GM12891 (cell line): ENCODE measurements around the gene KIF18B.
"Not testable (repeated sequence)": the region's sequence is repeated elsewhere in the genome, so short reads cannot be mapped to it uniquely, and the experiment has no call there.

ENCODE experiments used
- DNase-seq: peaks from one replicate; pipeline ENCODE4 v3.0.0; 2011; ENCODE audit warnings: low spot score; ENCODE audit not compliant: insufficient read length
- FAIRE-seq: peaks from 2 replicates; lab custom pipeline; 2011; peaks lifted over from hg19 to GRCh38; lab: Jason Lieb, UNC
- PAX5 ChIP-seq: IDR thresholded peaks from 2 replicates; pipeline ENCODE4 v1.6.1; 2011; ENCODE audit warnings: low read length, moderate library complexity, mild to moderate bottlenecking; ENCODE audit not compliant: insufficient read depth, severe bottlenecking
- POLR2A ChIP-seq: IDR thresholded peaks from 2 replicates; pipeline ENCODE4 v1.6.1; 2011; ENCODE audit warnings: low read depth, low read length, control low read depth
- POLR2AphosphoS5 ChIP-seq: IDR thresholded peaks from 2 replicates; pipeline ENCODE4 v1.6.1; 2011; ENCODE audit warnings: low read depth, low read length, control low read depth
- POU2F2 ChIP-seq: IDR thresholded peaks from 2 replicates; pipeline ENCODE4 v1.6.1; 2011; ENCODE audit warnings: low read depth, mild to moderate bottlenecking, control low read depth, low read length, moderate library complexity
- SPI1 ChIP-seq: IDR thresholded peaks from 2 replicates; pipeline ENCODE4 v1.6.1; 2011; ENCODE audit warnings: low read depth, low read length, control low read depth
- TAF1 ChIP-seq: IDR thresholded peaks from 2 replicates; pipeline ENCODE4 v1.6.1; 2011; ENCODE audit warnings: low read depth, low read length, control low read depth

Gene KIF18B

DNA sequence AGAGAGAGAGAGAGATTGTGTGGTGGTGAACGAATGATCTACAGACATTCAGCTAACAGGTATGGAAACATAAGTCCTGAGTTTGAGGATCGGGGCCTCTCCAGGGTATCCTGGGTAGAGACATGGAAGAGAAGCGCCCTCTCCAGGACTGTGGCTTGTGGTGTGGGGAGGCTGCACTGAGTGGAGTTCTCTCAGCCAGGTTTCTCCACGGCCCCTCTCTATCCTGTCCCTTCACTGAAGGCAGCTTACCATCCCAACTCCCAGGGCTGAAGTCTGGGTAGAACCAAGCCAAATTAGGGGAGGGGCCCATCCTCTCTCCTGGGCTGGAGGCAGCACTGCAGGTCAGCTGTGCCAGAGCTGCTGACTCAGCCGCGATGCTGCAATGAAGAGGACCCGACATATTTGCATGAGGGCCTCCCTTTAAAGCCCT is 14.4 kb upstream of the KIF18B start:
- DNase-seq = no peak
- no peak for FAIRE-seq
- no peak for TF ChIP-seq SPI1
- no peak for TF ChIP-seq TAF1
- no peak for TF ChIP-seq PAX5
- TF ChIP-seq POLR2A = no peak
- no peak for TF ChIP-seq POLR2AphosphoS5
- TF ChIP-seq POU2F2 = no peak

DNA sequence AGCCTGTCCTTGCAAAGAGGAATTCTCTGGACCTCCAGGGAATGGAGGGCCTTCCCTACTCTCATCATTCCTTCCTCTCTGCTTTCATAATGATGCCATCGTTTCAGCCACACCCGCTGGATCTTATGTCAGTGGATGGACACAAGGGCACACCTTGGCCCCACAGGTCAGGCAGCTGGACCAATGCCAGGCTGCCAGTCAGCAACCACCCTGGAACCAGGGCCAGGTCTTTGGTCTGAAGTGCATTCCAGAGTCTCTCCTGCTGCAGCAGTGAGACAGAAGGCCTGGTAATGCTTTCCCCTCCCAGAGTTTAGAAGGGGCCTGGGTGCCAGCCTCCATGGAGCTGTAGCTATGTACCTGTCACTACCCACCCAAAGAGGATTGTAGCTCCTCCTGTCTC is 13.1 kb upstream of the KIF18B start:
- DNase-seq = no peak
- no peak for FAIRE-seq
- TF ChIP-seq TAF1 (no peak), POLR2A (no peak), POLR2AphosphoS5 (no peak), SPI1 (no peak), PAX5 (no peak), POU2F2 (no peak)

DNA sequence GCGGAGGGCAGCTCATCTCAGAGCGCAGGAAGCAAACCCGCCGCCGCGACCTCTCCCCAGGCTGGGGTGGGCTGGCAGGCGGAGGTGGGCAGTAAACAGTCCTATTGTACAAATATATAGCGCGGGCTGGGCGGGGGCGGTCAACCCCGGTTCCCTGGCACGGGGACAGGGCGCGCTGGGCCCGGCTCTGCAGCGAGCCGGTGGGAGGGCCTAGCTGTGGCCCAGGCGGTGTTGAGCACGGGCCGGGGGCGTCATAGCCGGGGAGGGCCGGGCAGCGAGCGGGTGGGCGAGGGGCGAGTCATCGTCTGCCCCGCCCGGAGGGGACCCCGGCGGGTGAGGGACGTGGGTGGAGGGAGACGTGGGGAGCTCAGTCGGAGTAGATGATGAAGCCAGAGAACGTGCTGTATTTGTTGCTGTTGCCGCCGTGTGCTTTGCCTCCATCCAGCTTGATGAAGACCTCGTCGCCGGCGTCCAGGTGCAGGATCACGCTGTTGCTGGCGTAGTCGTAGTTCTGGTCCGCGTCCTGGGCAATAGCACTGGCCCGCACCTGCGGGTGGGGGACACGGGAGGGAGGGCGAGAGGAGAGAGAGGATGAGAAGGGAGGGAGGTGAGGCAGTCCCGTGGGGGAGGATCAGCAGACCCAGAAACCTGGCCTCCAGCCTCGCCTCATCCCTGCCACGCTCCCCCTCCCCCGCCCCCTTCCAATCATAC is 12.4 kb upstream of the KIF18B start:
- no peak for TF ChIP-seq PAX5
- no peak for TF ChIP-seq POU2F2
- no peak for TF ChIP-seq SPI1
- TF ChIP-seq POLR2AphosphoS5 = no peak
- TF ChIP-seq POLR2A = no peak
- TF ChIP-seq TAF1 = no peak
- FAIRE-seq (peak; percentile 74), DNase-seq (no peak)

DNA sequence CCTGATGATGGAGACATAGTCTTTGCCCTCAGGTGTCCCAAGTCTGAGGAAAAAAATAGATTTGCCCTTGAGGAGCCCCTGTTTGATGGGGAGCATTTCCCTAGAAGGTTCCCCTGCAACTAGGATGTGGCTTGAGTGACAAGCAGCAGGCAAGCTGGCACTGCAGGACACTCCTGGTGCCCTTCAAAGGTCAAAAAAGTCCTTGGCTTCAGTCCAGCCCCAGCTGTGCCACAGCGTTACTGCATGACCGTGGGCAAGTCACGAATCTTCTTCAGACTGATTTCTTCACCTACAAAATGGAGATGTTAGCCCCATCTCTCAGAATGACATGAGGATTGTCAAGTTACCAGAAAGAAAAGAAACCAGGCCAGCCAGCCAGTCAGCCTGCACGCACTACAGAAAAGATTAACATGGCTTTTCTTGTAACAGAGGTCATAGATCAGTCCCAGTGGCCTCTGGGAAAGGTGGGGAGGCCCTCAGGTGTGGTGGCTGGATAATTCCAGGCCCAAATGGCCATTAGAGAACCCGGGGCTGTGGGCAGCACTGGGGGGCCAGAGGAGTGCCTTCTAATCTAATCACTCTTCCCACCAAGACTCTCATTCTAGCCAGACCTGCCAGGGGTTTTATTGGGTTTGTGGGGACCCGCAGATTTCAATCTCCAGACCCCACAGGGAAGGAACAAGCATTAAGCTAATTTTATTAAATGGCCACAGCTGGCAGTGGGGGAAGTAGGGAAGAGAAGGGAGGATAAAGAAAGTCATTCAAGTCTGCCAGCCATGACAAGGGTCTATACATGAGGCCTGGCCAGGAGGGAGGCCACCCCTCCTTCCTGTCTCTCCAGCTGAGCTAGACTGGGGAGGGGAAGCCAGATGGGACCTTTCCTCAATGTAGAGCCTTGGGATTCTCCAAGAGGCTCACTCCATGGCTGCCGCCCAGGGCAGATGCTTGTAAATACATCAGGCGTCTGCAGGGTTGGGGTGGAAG is 9.7 kb upstream of the KIF18B start:
- no peak for FAIRE-seq
- TF ChIP-seq POU2F2 (no peak), POLR2AphosphoS5 (no peak), POLR2A (no peak), PAX5 (no peak), TAF1 (no peak)
- DNase-seq = no peak

DNA sequence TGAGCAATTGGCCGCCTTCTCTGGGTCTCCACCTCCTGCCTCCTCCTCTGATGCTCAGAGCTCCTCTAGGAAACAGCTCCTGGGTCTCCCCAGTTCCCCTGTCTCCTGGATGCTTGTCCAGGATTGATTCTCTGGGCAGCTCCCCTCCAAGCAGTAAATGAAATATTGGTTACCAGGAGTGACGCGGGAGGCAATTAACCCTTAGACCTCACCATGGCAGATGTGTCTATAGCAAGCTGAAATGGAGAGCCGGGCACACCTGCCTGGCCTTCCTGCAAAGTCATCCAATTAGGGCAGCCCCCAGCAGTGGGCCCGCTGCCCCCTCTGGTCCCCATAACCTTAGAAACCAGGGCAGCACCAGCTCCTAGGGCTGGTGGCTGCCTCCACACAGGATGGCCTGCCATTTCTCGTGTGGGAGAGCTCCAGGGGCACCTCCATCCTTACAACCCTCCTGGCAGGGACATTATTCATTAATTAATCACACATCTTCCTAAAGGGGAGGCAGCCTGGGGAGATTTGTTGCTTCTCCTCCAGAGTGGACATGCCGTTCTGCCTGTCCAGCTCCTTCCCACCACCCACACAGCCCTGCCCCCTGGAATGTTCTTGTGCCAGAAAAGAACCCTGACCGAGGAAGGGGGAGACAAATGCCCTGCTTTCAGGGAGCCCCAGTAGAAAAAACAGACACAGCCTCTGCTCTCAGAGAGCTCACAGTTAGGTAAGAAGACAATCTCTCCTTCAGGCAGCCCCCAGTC is 8.3 kb upstream of the KIF18B start:
- TF ChIP-seq POLR2A (no peak), POLR2AphosphoS5 (no peak), TAF1 (no peak), SPI1 (no peak), PAX5 (no peak), POU2F2 (no peak)
- FAIRE-seq = no peak

DNA sequence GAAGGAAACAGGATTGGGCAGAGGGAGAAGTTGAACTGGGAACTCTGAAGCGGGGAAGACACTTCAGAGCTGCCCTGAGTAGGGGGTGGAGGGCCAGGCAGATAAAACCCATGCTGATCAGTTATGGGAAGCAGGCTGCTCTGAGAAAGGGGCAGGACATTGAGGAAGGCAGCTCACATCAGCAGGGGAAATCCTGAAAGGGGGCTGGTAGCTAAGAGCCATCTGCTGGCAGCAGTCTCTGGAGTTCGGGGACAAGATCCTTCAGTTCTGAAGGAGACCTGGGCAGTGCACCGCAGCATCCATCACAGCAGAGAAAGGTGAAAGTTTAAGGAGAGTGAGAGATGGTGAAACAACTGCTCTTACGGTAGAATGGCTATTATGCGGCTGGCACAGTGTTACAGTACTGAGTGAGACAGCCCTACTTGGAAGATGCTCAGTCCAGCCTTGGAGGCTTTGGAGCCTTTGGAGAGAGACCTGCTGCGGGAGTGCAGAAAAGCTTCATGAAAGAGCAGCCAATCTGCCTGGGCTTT is 5.4 kb upstream of the KIF18B start:
- FAIRE-seq (no peak), DNase-seq (no peak)
- TF ChIP-seq POLR2AphosphoS5 (no peak), POLR2A (no peak), SPI1 (no peak), PAX5 (no peak), TAF1 (no peak), POU2F2 (no peak)

More for the DNA sequence above, 8.3 kb upstream of the KIF18B start:
- no peak for DNase-seq

DNA sequence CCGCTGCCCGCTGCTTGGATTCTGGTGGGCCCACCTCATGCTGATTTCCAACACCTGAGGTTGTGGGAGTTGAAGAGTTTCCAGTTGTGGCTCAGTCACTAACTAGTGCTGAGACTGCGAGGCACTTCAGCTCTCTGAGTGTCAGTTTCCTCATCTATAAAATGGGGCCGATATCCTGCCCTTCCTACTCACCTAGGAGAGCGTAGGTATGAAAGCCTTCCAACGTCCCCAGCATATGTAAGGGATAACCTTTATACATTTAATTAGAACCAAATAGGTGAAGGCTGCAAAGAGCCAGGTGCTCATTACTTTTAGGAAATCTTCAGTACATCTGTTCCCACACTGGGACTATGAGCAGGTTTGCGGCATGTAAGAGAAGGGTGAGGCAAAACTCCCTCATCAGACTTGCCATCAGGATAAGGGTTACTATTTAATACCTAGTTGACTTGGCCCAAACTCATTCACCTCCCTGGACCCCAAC is 782 bp upstream of the KIF18B start:
- TF ChIP-seq POU2F2 (no peak), TAF1 (no peak), POLR2AphosphoS5 (no peak), PAX5 (no peak), POLR2A (no peak), SPI1 (no peak)
- FAIRE-seq (no peak), DNase-seq (no peak)

DNA sequence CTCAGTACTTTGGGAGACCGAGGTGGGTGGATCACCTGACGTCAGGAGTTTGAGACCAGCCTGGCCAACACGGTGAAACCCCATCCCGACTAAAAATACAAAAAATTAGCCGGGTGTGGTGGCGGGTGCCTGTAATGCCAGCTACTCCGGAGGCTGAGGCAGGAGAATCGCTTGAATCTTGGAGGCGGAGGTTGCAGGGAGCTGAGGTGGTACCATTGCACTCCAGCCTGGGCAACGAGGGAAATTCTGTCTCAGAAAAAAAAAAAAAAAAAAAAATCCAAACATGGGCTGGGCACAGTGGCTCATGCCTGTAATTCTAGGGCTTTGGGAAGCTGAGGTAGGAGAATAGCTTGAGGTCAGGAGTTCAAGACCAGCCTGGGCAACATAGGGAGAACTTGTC is 1.9 kb downstream of the KIF18B start:
- DNase-seq, FAIRE-seq: not testable (repeated sequence)

DNA sequence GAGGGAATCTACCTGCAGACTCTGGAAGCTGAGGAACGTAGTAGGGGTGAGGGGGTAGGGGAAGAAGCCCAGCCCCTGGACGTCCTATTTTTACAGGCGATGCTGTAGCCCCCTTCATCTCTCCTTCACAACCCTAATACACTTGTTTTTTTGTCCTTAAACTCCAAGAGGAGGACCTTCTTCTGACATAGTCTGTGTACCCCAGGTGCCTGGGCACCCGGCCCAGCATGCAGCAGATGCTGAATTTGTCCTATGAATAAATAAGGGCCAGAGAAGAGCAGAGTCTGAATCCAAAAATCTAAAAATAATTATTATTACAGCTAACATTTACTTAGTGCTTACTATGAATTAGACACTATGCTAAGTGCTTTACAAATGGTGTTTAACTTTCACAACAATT is 5.1 kb downstream of the KIF18B start:
- FAIRE-seq = no peak
- TF ChIP-seq SPI1 (no peak), POLR2AphosphoS5 (no peak), POU2F2 (no peak), PAX5 (no peak), POLR2A (no peak), TAF1 (no peak)
- DNase-seq = no peak
